Left renal cortex interstitium (tissue), 4 donors: ENCODE results near the gene CDC42BPB. TPM values are rescaled to one million over a fixed set of nuclear protein-coding genes. Genes with fewer than 3 reads are reported as not detected.

Experiments used
- DNase-seq, 4 donors: peaks; one replicate each; pipeline ENCODE4 v3.0.0-alpha.2; 2013; ENCODE audit warnings: low read depth in 4 of 4, low spot score in 2 of 4, missing footprints in 1 of 4
- polyA plus RNA-seq, 4 donors: library from polyadenylated mRNA; unstranded; fragments of 120-200 nt; gene quantifications; one replicate each; pipeline ENCODE4 v1.2.1, GENCODE V29; 2013; ENCODE audit not compliant: insufficient read length in 4 of 4

The CDC42BPB gene
- polyA plus RNA-seq, 4 donors: 71.9 to 96.1 (median 82.7) TPM

DNA sequence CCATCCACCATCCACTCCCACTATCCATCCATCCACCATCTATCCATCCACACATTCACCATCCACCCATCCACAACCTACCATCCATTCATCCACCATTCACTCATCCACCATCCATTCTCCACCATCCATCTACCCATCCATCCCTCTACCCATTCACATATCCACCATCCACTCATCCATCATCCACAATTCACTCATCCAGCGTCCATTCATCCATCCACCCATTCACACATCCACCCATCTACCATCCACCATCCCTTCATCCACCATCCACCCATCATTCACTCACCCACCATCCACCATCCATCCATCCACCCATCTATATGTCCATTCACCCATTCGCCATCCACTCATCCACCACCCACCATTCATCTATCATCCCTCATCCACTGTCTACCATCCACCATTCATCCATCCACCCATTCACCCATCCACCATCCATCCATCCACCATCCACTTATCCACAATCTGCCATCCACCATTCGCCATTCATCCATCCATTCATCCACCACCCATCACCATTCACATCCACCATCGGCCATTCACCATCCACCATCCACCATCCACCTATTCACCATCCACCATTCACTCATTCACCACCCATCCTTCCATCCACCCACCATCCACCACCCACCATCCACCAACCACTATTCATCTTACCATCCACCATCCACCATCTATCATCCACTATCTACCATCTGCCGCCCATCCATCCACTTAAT lies 136.9 kb downstream of the CDC42BPB start:
- no peak for DNase-seq

DNA sequence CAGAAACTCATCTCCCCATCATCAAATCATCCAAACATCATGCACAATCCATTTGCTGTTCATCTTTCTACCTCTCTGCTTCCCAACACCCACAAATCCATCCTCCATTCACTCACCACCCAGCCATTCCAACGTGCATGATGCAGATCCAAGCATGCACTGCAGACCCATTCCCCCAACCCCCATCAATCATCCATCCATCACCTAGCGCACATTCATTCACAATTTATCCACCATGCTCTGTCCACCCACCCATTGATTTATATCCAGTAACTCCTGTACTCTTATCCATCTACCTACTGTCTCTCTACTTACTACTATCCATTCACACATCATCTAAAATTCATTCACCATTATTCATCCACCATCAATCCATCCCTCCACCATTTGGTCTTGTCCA lies 138.9 kb downstream of the CDC42BPB start:
- DNase-seq: no peak

DNA sequence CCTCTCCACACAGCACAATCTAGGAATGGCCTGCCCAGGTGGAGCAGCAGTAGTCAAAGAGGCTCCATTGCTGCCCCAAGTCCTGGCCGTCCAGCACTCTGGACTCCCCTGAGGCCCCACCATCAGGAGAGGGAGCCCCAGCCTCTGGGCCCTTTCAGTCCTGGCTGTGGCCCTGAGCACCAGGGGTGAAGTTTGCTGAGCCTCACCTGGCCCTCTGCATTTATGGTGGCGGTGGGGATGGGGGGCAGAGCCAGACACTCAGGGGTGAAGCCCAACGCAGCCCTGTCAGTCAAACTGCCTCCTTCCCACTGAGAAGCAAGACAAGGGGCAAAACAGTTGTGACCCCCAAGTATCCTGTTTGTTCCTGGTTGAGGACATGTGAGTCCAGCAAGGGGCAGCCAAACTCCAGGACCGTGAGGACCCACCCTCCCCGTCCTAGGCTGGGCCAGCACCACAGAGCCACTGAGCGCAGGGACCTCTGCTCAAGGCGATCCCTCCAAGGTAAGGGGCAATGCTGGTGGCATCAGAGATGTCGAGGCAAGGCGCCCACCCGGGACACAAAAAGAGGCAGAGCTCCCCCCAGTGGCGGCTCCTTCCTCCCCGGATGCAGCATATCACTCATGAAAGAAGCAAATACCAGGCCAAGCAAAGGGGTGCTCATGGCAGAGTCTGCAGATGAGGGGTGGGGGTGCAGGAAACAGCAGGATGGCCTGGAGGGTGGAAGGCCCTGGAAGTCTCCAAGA lies 139.7 kb downstream of the CDC42BPB start:
- no peak for DNase-seq

- DNase-seq: no peak
Observed at GRCh38 chr14:102917056-102917385, 140.3 kb downstream of the CDC42BPB start.

- no peak for DNase-seq
Observed at GRCh38 chr14:102916347-102917055, 140.8 kb downstream of the CDC42BPB start.

GRCh38 chr14:102915292-102916110 lies 141.8 kb downstream of the CDC42BPB start:
- no peak for DNase-seq

DNA sequence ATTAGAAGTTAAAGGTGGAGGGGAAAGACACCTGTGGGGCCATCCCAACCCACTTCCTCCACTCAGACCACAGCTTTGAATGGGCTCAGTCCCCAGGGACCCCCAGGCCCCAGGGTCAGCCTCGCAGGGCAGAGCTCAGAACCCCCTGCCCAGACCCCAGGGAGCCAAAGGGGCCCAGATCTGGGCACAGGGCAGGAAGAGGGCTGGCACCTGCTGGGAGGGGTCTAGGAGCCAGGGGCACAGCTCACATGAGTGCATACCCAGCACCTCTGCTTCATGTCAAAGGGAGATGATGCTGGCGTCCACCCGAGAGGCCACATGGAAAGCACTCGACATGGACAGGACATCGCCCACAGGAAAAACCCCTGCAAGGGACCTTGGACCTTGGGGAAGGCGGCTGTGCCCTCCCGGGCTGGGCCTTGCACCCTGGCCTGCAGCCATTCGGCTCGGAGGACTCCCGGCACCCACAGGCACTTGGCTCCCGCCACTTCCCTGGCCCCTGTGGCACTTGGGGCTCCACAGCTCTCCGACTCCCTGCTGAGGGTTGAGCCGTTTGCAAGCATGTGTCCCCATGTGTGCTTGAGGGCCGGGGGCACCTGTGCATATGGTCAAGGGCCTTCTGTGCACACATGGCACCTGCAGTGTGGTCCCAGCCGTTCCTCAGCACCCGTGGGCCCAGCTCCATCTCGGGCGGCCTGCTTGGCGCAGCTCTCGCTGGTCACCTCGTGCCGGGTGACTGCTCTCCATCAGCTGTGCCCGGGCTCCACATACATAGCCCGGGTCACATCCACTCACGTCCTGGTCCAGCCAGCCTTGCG lies 142.7 kb downstream of the CDC42BPB start:
- no peak for DNase-seq

- no peak for DNase-seq
Observed at GRCh38 chr14:102913341-102914211, 143.8 kb downstream of the CDC42BPB start.

GRCh38 chr14:102911991-102912761 lies 145.2 kb downstream of the CDC42BPB start:
- DNase-seq: no peak

- no peak for DNase-seq
Observed at GRCh38 chr14:102911541-102911951, 145.8 kb downstream of the CDC42BPB start.

DNA sequence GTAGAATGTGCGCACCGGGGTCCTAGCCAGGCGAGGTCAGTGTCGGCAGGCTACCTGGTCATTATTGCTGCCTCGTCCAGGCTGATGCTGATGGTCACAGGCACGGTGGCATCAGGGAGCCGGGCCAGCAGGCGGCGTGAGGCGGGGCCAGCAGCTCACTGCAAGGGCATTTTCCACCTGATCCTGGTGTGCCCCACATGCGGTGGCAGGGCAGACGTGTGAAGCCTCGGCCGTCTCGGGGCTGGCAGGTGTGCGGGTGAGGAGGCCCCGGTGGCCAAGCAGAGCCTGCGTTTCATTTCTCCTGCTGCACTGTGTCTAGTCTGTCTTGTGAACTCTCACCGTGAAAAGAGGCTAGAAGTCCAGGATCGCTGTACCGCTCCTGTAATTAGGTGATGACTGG lies 146.9 kb downstream of the CDC42BPB start:
- no peak for DNase-seq

GRCh38 chr14:102909911-102910310 lies 147.4 kb downstream of the CDC42BPB start:
- DNase-seq: no peak

GRCh38 chr14:102909462-102909861 lies 147.9 kb downstream of the CDC42BPB start:
- no peak for DNase-seq

- DNase-seq: no peak
Observed at GRCh38 chr14:102908766-102909455, 148.4 kb downstream of the CDC42BPB start.

- no peak for DNase-seq
Observed at GRCh38 chr14:102907980-102908730, 149.2 kb downstream of the CDC42BPB start.

DNA sequence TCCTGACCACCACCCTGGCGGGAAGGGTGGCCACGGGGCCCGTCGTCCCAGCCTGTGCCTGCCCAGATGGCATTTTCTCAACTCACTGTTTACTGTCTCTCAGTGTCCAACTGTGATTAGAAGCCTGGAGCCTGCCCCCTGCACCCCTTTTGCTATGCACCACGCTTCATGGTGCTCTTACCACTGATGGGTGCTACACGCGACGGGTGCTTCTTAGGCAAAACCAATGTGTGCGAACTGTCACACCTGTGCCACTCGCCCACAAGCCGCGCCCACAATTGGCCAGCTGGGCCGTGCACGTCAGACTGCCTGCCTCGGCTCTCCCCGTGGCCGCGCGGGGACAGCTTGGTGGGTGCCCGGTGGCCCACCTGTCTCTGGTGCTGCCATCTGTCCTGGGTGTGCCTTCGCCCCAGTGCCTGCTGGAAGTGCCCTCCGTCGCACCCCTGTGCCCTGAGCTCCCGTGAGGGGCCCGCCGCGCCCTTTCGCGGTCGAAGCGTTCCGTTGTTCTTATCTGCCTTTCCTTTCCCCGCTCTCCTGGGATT lies 150.0 kb downstream of the CDC42BPB start:
- no peak for DNase-seq
